HL-60 (cell line): ENCODE data around the gene SFMBT2.

Experiments used
- DNase-seq, 2 experiments: peaks; one replicate each; pipeline ENCODE4 v3.0.0-alpha.2; 2010 to 2020; ENCODE audit warnings: low read depth in 1 of 2, low spot score in 1 of 2
- H3K27ac ChIP-seq: fragments of 250-450 bp; sonication (Bioruptor Pico); replicated peaks from 2 replicates; pipeline ENCODE4 v1.5.1; 2020; ENCODE audit warnings: mild to moderate bottlenecking, moderate library complexity
- H3K27me3 ChIP-seq: fragments of 250-450 bp; sonication (Bioruptor Pico); 2 replicates; pipeline ENCODE4 v1.5.1; 2021; ENCODE audit warnings: mild to moderate bottlenecking, moderate library complexity; ENCODE audit not compliant: insufficient read depth, poor library complexity, severe bottlenecking
- H3K4me3 ChIP-seq: replicated peaks from 2 replicates; pipeline ENCODE4 v1.5.1; 2011; ENCODE audit warnings: mild to moderate bottlenecking, control low read depth, low read length; ENCODE audit not compliant: insufficient read depth
- GABPA ChIP-seq: IDR thresholded peaks from 2 replicates; pipeline ENCODE4 v1.6.1; 2012; ENCODE audit warnings: low read depth
- POLR2AphosphoS5 ChIP-seq: IDR thresholded peaks from 2 replicates; pipeline ENCODE4 v1.6.1; 2012; ENCODE audit warnings: low read depth
- SPI1 ChIP-seq: IDR thresholded peaks from 2 replicates; pipeline ENCODE4 v1.6.1; 2012; ENCODE audit warnings: low read depth, mild to moderate bottlenecking, borderline replicate concordance
- TF ChIP-seq, protein P1 (sequence below): IDR thresholded peaks from 2 replicates; pipeline ENCODE4 v1.6.1; 2012; ENCODE audit warnings: low read depth; ENCODE audit not compliant: insufficient replicate concordance
- TF ChIP-seq, protein P2 (sequence below): IDR thresholded peaks from one replicate; pipeline ENCODE4 v1.5.1; 2011; ENCODE audit warnings: low read length, control low read depth, inconsistent platforms; ENCODE audit not compliant: insufficient read depth

Gene SFMBT2

GRCh38 chr10:7435674-7436073 lies 24.8 kb upstream of the SFMBT2 start:
- no peak for TF ChIP-seq GABPA
- TF ChIP-seq POLR2AphosphoS5, result no peak
- TF ChIP-seq, protein P1, sequence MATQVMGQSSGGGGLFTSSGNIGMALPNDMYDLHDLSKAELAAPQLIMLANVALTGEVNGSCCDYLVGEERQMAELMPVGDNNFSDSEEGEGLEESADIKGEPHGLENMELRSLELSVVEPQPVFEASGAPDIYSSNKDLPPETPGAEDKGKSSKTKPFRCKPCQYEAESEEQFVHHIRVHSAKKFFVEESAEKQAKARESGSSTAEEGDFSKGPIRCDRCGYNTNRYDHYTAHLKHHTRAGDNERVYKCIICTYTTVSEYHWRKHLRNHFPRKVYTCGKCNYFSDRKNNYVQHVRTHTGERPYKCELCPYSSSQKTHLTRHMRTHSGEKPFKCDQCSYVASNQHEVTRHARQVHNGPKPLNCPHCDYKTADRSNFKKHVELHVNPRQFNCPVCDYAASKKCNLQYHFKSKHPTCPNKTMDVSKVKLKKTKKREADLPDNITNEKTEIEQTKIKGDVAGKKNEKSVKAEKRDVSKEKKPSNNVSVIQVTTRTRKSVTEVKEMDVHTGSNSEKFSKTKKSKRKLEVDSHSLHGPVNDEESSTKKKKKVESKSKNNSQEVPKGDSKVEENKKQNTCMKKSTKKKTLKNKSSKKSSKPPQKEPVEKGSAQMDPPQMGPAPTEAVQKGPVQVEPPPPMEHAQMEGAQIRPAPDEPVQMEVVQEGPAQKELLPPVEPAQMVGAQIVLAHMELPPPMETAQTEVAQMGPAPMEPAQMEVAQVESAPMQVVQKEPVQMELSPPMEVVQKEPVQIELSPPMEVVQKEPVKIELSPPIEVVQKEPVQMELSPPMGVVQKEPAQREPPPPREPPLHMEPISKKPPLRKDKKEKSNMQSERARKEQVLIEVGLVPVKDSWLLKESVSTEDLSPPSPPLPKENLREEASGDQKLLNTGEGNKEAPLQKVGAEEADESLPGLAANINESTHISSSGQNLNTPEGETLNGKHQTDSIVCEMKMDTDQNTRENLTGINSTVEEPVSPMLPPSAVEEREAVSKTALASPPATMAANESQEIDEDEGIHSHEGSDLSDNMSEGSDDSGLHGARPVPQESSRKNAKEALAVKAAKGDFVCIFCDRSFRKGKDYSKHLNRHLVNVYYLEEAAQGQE, result no peak
- no peak for TF ChIP-seq SPI1
- TF ChIP-seq, protein P2, sequence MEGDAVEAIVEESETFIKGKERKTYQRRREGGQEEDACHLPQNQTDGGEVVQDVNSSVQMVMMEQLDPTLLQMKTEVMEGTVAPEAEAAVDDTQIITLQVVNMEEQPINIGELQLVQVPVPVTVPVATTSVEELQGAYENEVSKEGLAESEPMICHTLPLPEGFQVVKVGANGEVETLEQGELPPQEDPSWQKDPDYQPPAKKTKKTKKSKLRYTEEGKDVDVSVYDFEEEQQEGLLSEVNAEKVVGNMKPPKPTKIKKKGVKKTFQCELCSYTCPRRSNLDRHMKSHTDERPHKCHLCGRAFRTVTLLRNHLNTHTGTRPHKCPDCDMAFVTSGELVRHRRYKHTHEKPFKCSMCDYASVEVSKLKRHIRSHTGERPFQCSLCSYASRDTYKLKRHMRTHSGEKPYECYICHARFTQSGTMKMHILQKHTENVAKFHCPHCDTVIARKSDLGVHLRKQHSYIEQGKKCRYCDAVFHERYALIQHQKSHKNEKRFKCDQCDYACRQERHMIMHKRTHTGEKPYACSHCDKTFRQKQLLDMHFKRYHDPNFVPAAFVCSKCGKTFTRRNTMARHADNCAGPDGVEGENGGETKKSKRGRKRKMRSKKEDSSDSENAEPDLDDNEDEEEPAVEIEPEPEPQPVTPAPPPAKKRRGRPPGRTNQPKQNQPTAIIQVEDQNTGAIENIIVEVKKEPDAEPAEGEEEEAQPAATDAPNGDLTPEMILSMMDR, result no peak
- no peak for DNase-seq
- Histone ChIP-seq H3K27ac (no peak overlapping the region), H3K4me3 (no peak overlapping the region), H3K27me3 (no peaks in the 10 kb centered on the region)

GRCh38 chr10:7434378-7434777 lies 23.5 kb upstream of the SFMBT2 start:
- H3K27me3 ChIP-seq, result no peaks in the 10 kb centered on the region
- no peak overlapping the region for H3K4me3 ChIP-seq
- TF ChIP-seq POLR2AphosphoS5 (no peak), SPI1 (no peak), GABPA (no peak)
- TF ChIP-seq, protein P1, result no peak
- TF ChIP-seq, protein P2, result no peak
- DNase-seq, result no peak
- no peak overlapping the region for H3K27ac ChIP-seq

- no peak overlapping the region for H3K27ac ChIP-seq
- TF ChIP-seq, protein P2, result no peak
- TF ChIP-seq, protein P1, result no peak
- TF ChIP-seq SPI1 (no peak), POLR2AphosphoS5 (no peak), GABPA (no peak)
- no peak for DNase-seq
- no peaks in the 10 kb centered on the region for H3K27me3 ChIP-seq
- no peak overlapping the region for H3K4me3 ChIP-seq
These were observed 23.0 kb upstream of the SFMBT2 start for GRCh38 chr10:7433861-7434260.
